Activated CD4-positive, alpha-beta T cell treated with anti-CD3 and anti-CD28 coated beads, Interleukin-2, amount 10 ng/mL, durations not matched to agents 7 days and 5 days (primary cell): ENCODE data around the gene KDM5B. TPM values are rescaled to one million over a fixed set of nuclear protein-coding genes. Genes with fewer than 3 reads are reported as not detected.
A peak's percentile ranks its signal among the peaks of the same experiment; 100 is the strongest.

Experiments used
- CTCF ChIA-PET: fragments of 350-600 bp; sonication (Branson Sonifier 250); formaldehyde crosslinking; loops from one replicate; lab custom pipeline; 2021; ENCODE audit warnings: antibody characterized with exemption; lab: Charles Lee
- POLR2A ChIA-PET: fragments of 350-600 bp; sonication (Branson Sonifier 250); formaldehyde crosslinking; loops from one replicate; lab custom pipeline; 2021; ENCODE audit warnings: antibody characterized with exemption; lab: Charles Lee
- DNase-seq: peaks from one replicate; pipeline ENCODE4 v3.0.0-alpha.2; 2020
- H3K27ac Mint-ChIP-seq: one replicate; pipeline ENCODE4 v1.8.0; 2021; ENCODE audit warnings: mild to moderate bottlenecking, moderate library complexity, mixed read lengths
- H3K27me3 Mint-ChIP-seq: one replicate; pipeline ENCODE4 v1.8.0; 2021; ENCODE audit warnings: mixed read lengths
- H3K36me3 Mint-ChIP-seq: one replicate; pipeline ENCODE4 v1.8.0; 2021; ENCODE audit warnings: low read depth, mixed read lengths
- H3K4me1 Mint-ChIP-seq: one replicate; pipeline ENCODE4 v1.8.0; 2021; ENCODE audit warnings: mixed read lengths
- H3K4me3 Mint-ChIP-seq: one replicate; pipeline ENCODE4 v1.8.0; 2021; ENCODE audit warnings: mild to moderate bottlenecking, moderate library complexity, mixed read lengths
- H3K9me3 Mint-ChIP-seq: one replicate; pipeline ENCODE4 v1.8.0; 2021; ENCODE audit warnings: mixed read lengths
- total RNA-seq, 2 experiments: library from RNA; stranded (reverse); gene quantifications; one replicate each; pipeline ENCODE4 v1.2.3, GENCODE V29; 2021

Gene KDM5B
- total RNA-seq, 2 experiments from 2014 or later: 32.0 to 39.8 TPM

DNA sequence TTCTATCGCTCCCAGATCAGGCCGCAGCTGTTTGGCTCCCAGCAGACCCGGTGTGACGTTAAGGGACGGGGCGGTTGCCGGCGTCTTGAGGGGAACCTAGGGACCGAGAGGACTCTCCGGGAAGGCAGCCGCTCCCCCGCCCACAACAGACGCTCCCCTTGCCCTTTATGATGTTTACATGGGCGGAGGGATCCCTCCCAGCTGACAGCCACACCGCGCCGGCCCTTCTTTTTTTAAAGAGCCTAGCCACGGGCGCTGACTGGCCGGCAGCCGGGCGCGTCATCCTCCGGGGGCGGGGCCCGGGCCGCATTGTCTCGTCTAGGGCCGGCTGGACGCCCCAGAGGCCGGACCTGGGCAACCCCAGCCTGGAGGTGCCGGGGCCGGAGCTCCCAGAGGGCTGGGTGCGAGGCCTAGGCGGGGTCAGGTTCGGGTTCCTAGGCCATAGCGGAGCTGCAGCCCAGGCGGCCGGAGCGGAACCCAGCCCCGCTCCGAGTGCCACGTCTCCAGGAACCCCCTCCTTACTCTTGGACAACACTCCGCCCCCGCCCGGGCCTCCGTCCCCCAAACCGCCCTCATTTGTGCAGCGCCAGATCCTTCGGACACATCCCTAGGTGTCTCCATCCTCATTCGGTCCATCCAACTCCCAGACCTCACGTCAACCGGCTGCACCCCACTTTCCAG, 2.5 kb upstream of the KDM5B start, which contains the start of gene PCAT6:
Gene PCAT6 (plus strand): TSS at position 340 of the 681 bp plus-strand sequence.
- peak within 1 kb of the TSS; percentile 89 for H3K27ac Mint-ChIP-seq
- ChIA-PET POLR2A (no interaction called here), CTCF (interaction anchor here (0.7 to 1.4 kb wide), 3 partner anchors 19 to 44 kb away, joined by 3 read pairs; no protein-coding TSS in a partner anchor)
- no peaks in the 10 kb centered on the region for H3K9me3 Mint-ChIP-seq
- peaks cover 33% of the 10 kb centered on the region for H3K27me3 Mint-ChIP-seq
- H3K36me3 Mint-ChIP-seq: peaks cover 3% of the 10 kb centered on the region
- H3K4me3 Mint-ChIP-seq: peak within 1 kb of the TSS; percentile 91
- H3K4me1 Mint-ChIP-seq: peaks cover 39% of the 10 kb centered on the region
- DNase-seq: peak; percentile 91

DNA sequence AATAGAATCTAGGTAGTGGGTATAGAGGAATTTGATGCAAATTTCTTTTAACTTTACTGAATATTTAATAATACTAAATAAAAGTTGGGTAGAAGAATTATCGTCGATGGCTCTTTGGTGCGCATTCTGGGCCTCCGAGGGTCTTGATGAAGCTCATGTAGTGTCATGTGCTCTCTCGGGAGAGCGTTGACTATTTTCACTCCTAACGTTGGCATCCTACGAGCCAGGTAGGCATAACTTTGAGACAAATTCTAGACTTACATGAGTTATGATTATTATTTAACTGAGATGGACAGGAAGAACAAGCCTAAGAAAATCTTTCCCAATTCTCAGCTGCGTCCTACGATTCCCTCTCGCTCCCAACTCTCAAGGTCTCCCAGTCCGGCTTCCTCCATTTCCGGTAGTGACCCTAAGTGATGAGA, 2.0 kb upstream of the KDM5B start:
- Mint-ChIP-seq H3K9me3 (no peaks in the 10 kb centered on the region), H3K4me1 (peaks cover 44% of the 10 kb centered on the region), H3K36me3 (peaks cover 3% of the 10 kb centered on the region), H3K27me3 (peaks cover 30% of the 10 kb centered on the region), H3K27ac (peak overlapping the region; percentile 81), H3K4me3 (peak overlapping the region; percentile 91)
- POLR2A ChIA-PET: no interaction called here
- no peak for DNase-seq
- CTCF ChIA-PET: interaction anchor here (0.7 to 1.4 kb wide), 4 partner anchors 18 to 44 kb away, joined by 3 read pairs; no protein-coding TSS in a partner anchor

DNA sequence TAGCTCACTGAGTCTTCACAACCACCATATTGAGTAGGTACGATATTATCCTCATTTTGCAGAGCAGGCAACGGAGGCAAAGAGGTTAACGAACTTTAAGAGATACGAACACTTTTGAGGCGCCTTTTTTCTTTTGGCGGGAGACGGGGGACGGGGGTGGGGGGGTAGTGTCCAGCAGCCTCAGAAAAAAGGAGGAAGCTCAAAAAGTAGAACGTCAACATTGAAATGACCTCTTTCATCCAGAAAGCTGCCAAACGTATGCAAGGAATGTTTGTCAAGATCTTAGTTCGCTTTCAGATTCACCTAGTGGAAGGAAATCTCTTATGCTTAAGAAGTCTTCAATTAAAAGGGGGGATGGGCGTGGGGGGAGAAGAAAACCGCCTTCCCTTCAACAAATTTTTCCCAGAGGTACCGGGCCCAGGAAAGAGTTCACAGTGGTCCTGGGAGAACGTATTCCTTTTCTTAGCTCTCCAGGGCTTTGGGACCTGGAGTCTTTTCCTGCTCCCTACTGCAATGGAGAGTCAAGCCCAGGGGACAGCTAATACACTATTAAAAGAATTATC, 1.5 kb upstream of the KDM5B start:
- Mint-ChIP-seq H3K36me3 (peaks cover 3% of the 10 kb centered on the region), H3K27ac (no peak overlapping the region), H3K27me3 (peaks cover 26% of the 10 kb centered on the region), H3K4me1 (peaks cover 48% of the 10 kb centered on the region), H3K4me3 (peak overlapping the region; percentile 91), H3K9me3 (no peaks in the 10 kb centered on the region)
- DNase-seq: no peak
- ChIA-PET CTCF (interaction anchor here (0.7 to 1.4 kb wide), 3 partner anchors 18 to 42 kb away, joined by 3 read pairs; no protein-coding TSS in a partner anchor), POLR2A (no interaction called here)

DNA sequence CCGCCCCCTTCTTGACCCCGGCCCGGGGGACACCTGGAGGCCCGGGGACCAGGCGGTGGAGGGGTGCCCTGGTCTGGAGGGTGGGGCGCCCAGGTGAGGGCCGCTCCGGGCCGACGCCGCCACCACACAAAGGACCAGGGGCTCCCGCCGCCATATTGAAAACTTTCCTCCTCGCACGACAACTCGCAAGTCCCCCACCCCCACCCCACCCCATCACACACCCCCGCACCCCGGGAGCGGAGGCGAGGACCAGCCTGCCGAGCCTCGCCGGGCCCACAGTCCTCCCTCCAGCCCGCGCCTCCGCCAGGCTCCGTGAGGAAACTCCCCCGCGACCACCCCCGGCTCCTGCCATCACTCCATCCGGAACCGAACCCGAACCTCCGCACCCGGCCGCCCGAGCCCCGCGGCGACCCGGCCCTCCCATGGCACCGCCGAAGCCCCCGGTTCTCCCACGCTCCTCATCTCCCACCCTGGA, 733 bp downstream of the KDM5B start:
- Mint-ChIP-seq H3K4me1 (peaks cover 62% of the 10 kb centered on the region), H3K9me3 (no peaks in the 10 kb centered on the region), H3K4me3 (peak overlapping the region; percentile 72), H3K36me3 (peaks cover 6% of the 10 kb centered on the region), H3K27me3 (peaks cover 19% of the 10 kb centered on the region), H3K27ac (peak overlapping the region; percentile 81)
- CTCF ChIA-PET: no interaction called here
- peak; percentile 43 for DNase-seq
- POLR2A ChIA-PET: interaction anchor here (0.6 kb wide), 1 partner anchor 79 kb away, joined by 8 read pairs; no protein-coding TSS in a partner anchor

DNA sequence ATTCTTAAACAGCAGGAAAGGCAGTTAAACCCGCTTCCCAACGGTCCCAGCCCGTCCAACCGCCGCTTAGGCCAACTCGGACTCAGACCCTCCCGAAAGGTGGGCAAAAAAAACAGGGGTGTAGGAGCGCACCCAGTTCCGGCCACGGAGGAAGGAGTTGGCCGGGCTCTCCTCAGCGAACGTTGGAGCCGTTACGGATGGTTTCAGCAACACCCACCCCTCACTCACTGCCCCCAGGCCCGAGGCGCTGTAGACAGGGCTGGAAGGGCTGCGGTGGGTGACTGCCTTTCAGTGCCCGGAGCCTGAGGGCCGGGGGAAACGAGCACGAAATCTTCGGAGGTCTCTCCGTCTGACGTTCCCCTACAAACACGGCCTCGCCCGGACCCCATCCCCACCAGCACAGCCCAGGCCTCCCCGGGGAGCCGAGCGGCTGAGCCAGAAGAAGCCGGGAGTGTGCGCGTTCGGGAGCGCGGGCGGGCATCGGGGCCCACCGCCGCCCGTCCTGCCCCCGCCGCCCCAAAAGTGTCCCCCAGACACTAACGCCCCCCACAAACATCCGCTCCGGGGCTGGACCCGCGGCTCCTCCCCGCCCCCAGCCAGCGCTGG, 1.3 kb downstream of the KDM5B start:
- peaks cover 64% of the 10 kb centered on the region for H3K4me1 Mint-ChIP-seq
- peak; percentile 15 for DNase-seq
- H3K4me3 Mint-ChIP-seq: peak overlapping the region; percentile 72
- no peaks in the 10 kb centered on the region for H3K9me3 Mint-ChIP-seq
- ChIA-PET CTCF (interaction anchor here (1.4 kb wide), 1 partner anchor 9 kb away, joined by 3 read pairs; no protein-coding TSS in a partner anchor), POLR2A (no interaction called here)
- peaks cover 13% of the 10 kb centered on the region for H3K27me3 Mint-ChIP-seq
- H3K27ac Mint-ChIP-seq: peak overlapping the region; percentile 87
- peaks cover 6% of the 10 kb centered on the region for H3K36me3 Mint-ChIP-seq

DNA sequence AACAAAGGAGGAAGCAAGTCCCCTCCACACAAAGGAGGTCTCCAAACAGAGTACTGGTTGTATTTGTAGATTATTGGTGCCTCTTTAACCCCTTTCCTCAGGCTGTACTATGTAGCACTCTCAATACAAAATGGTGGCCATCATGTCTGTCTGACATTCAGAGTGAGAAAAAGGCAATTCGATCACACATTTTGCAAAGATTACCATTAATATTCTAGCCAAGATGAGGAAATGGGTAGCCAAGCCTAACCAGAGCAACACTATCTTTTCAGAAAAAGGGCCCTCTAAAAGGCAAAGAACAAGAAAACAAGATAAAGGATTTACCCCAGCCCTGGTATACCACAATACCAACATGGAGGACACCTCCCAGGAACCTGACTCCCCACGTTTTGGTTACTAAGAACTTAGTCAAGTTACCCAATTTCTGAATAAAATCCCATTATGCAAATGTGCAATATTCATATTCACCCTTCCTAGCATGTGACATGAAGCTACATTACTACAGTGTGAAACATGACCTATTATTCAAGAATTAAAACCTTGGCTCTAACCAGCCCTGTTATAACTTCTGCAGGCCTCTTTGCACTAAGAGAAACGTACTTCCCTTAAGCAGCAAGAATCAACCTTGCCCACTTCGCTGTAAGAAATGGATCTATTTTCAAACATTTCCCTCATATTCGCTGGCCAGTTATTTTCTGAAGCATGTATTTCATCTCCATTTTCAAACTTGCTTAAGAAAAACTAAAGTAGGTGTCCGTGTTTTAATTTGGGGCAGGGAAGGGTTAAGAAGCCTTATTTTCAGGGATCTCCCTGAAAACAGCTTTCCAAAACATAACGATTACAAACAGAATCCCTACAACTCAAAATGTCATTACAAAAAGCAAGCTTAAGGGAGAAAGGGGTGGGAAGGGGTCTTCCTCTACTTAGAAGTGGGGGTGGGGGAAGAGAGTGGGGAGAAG, 2.1 kb downstream of the KDM5B start:
- H3K27ac Mint-ChIP-seq: peak overlapping the region; percentile 87
- ChIA-PET CTCF (interaction anchor here (0.6 to 1.4 kb wide), 3 partner anchors 9 to 495 kb away, joined by 3 read pairs; no protein-coding TSS in a partner anchor), POLR2A (no interaction called here)
- peak overlapping the region; percentile 72 for H3K4me3 Mint-ChIP-seq
- peaks cover 8% of the 10 kb centered on the region for H3K27me3 Mint-ChIP-seq
- H3K36me3 Mint-ChIP-seq: peaks cover 2% of the 10 kb centered on the region
- H3K9me3 Mint-ChIP-seq: no peaks in the 10 kb centered on the region
- H3K4me1 Mint-ChIP-seq: peaks cover 62% of the 10 kb centered on the region
- DNase-seq: no peak

DNA sequence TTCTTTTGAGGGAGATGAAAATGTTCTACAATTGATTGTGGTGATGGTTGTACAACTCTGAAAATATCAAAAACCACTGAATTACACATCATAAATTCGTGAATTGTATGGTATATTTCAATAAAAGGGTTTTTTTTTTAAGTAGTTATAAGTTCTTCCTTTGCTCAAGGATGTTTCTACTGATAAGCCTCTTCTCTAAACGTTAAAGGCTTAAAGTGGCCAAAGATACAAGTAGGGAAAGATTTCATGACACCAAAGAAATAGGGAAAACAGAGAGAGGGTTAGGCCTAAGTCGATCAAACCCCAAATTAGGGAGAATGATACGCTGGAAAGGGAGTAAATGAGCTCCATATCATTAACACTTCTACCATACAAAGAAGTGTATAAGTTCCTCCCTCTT, 4.1 kb downstream of the KDM5B start:
- Mint-ChIP-seq H3K9me3 (no peaks in the 10 kb centered on the region), H3K27me3 (peaks cover 4% of the 10 kb centered on the region), H3K36me3 (peaks cover 2% of the 10 kb centered on the region), H3K4me1 (peaks cover 56% of the 10 kb centered on the region), H3K27ac (no peak overlapping the region), H3K4me3 (no peak overlapping the region)
- DNase-seq: no peak
- ChIA-PET CTCF (no interaction called here), POLR2A (no interaction called here)

DNA sequence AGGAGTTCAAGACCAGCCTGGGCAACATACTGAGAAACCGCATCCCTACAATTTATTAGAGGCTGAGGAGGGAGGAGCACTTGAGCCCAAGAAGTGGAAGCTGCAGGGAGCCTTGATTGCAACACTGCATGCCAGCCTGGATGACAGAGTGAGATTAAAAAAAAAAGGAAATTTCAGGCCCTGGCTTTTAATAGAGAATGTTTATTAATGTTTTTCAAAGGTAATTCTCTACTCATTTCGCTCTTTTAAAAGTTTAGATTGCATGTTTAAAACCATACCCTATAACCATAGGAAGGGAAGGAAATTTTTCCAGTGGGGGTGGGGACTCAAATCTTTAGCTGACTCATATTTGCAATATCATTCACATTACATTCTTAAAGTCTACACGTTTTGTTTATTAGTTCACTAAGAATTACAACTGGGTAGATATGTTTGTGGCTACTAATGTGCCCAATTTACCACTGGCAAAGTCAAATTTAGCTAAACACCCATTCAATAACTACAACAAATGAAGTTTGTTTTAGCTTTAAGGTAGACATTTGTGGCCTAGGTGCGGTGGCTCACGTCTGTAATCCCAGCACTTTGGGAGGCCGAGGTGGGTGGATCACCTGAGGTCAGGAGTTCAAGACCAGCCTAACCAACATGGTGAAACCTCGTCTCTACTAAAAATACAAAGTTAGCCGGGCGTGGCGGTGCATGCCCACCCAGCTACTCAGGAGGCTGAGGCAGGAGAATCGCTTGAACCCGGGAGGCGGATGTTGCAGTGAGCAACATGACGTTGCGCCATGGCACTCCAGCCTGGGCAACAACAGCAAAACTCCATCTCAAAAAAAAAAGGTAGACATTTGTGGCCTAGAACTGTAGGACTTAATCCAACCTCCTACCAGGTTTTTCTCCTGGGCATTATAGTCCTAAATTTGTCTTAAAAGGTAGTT, 5.0 kb downstream of the KDM5B start:
- H3K27ac Mint-ChIP-seq: no peak overlapping the region
- no peaks in the 10 kb centered on the region for H3K9me3 Mint-ChIP-seq
- no peak overlapping the region for H3K4me3 Mint-ChIP-seq
- ChIA-PET CTCF (interaction anchor here (0.6 to 0.7 kb wide), 2 partner anchors 31 to 71 kb away, joined by 3 to 5 read pairs; no protein-coding TSS in a partner anchor), POLR2A (no interaction called here)
- DNase-seq: no peak
- H3K36me3 Mint-ChIP-seq: peaks cover 2% of the 10 kb centered on the region
- H3K4me1 Mint-ChIP-seq: peaks cover 55% of the 10 kb centered on the region
- no peaks in the 10 kb centered on the region for H3K27me3 Mint-ChIP-seq

DNA sequence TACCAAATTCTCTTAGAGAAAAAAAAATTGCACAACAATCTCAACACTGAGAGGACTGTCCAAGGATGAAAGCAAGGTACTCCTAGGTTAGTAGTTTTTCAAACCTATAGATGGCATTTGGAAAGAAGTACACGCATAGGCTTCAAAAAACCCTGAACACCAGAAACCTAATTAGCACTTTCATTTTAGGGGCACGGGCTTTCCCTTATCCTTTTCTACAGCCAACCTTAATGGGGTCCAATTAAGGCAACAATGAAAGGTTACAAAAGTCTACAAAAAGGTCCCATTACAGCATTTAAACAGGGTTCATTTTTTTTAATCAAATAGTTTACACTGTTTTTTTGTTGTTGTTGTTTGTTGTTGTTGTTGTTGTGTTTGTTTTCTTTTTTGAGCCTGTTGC, 6.2 kb downstream of the KDM5B start:
- Mint-ChIP-seq H3K27me3 (no peaks in the 10 kb centered on the region), H3K4me3 (no peak overlapping the region), H3K36me3 (peaks cover 2% of the 10 kb centered on the region), H3K9me3 (no peaks in the 10 kb centered on the region), H3K27ac (no peak overlapping the region), H3K4me1 (peaks cover 59% of the 10 kb centered on the region)
- ChIA-PET POLR2A (no interaction called here), CTCF (no interaction called here)
- no peak for DNase-seq

DNA sequence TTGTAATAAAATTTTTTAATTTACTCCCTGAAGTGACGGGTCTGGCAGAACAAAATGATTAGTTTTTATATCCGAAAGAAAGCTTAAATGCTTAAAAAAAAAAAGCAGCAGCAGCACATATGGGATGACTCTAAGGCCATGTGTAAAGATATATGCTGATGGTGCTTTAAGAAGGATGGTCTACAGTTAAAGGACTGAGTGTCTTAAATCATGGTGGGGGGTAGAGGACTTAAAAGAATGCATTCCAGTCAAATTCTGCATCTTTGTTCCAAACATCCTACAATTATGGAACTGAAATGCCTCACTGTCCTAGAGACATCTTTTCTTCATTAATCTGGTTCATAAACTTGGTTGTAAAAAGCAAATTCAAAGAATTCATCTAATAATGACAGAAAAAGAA, 7.0 kb downstream of the KDM5B start:
- CTCF ChIA-PET: no interaction called here

DNA sequence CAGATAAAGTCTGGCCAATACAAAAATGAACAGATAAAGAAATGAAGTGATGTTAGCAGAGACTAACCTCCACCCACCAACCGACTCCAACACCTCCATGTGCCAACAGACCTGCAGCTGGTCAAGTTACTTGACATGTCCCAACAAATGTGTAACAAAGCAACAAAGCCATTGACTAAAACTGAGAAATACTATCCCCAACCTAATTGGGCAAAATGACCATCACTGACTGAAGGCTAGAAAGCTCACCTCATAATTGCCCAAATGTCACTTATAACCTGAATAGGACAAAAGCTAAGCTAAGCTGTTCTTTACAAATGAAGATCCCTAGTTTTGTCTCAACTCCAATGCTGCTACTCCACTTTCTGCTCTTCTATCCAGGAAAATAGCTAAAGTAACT, 7.5 kb downstream of the KDM5B start:
- ChIA-PET CTCF (interaction anchor here (0.8 kb wide), 1 partner anchor 23 kb away, joined by 6 read pairs; no protein-coding TSS in a partner anchor), POLR2A (no interaction called here)
- no peak for DNase-seq
- H3K9me3 Mint-ChIP-seq: no peaks in the 10 kb centered on the region
- H3K4me3 Mint-ChIP-seq: no peak overlapping the region
- H3K36me3 Mint-ChIP-seq: peaks cover 2% of the 10 kb centered on the region
- no peaks in the 10 kb centered on the region for H3K27me3 Mint-ChIP-seq
- H3K27ac Mint-ChIP-seq: no peak overlapping the region
- peaks cover 52% of the 10 kb centered on the region for H3K4me1 Mint-ChIP-seq

More for the DNA sequence above, 7.0 kb downstream of the KDM5B start:
- peaks cover 56% of the 10 kb centered on the region for H3K4me1 Mint-ChIP-seq
- H3K9me3 Mint-ChIP-seq: no peaks in the 10 kb centered on the region
- peaks cover 2% of the 10 kb centered on the region for H3K36me3 Mint-ChIP-seq
- POLR2A ChIA-PET: no interaction called here
- no peaks in the 10 kb centered on the region for H3K27me3 Mint-ChIP-seq
- H3K27ac Mint-ChIP-seq: no peak overlapping the region
- DNase-seq: no peak
- no peak overlapping the region for H3K4me3 Mint-ChIP-seq
